Bronchus fibroblast of lung (primary cell): Measurements from ENCODE around the gene TFG. TPM values are rescaled to one million over a fixed set of nuclear protein-coding genes. Genes with fewer than 3 reads are reported as not detected.

ENCODE experiments used
- total RNA-seq: library from RNA; depleted of rRNA; stranded (reverse); fragments of >200 nt; gene quantifications from 2 replicates; pipeline ENCODE4 v1.2.3, GENCODE V29; 2015

Gene TFG
- 127 and 135 TPM in 2 replicates for total RNA-seq

GRCh38 chr3:100708989-100709841 lies at the start of gene TFG:
Gene TFG, plus strand, starts transcription at chr3:100709494. Its CDS starts 4,192 bp downstream, at chr3:100713686.

Other genes starting within 250 kb of the TFG start
- 10.6 and 13.2 TPM in 2 replicates for gene TMEM45A, start 216.9 kb upstream of the TFG start, total RNA-seq
- gene ADGRG7, start 99.9 kb upstream of the TFG start, total RNA-seq = not detected in 2 replicates